ENCODE measurements around the gene TSPO2.

Gene TSPO2

DNA sequence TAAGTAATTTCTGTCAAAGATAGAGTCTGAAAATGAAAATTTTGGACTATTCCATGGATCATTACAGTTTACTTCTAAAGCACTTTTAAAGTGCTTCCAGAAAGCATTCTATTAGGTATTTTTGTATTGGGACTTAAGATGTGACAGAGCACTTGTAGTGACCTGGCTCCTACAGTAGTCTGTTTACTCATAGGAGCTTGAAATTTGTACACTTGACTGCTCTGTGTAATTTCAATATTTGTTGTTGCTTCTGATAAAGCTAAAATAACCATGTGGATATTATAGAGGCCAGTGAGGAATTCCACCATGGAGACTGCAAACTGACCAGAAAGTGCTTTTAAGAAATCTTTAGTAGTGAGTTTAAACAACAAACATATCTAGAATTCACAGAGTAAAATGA is 40.8 kb downstream of the TSPO2 start:
- Histone ChIP-seq H3K9ac (ENCODE audit: low read length) (no peak overlapping the region), H3K4me2 (ENCODE audit: low read length) (no peak overlapping the region), H2AFZ (ENCODE audit: low read length) (no peak overlapping the region), H3K27ac (ENCODE audit: low read depth, low read length, poor library complexity, severe bottlenecking) (no peak overlapping the region), H3K27me3 (ENCODE audit: insufficient read depth, low read length) (no peaks in the 10 kb centered on the region), H4K20me1 (ENCODE audit: insufficient read depth, low read length) (peaks cover 6% of the 10 kb centered on the region; the same call in 1 of the 2 replicates), H3F3A (ENCODE audit: insufficient read depth, low read length) (no peaks in the 10 kb centered on the region), H3K9me2 (ENCODE audit: low read depth, low read length) (no peaks in the 10 kb centered on the region), H3K36me3 (ENCODE audit: insufficient read depth, low read length) (peaks cover 98% of the 10 kb centered on the region), H3K4me1 (ENCODE audit: insufficient read depth, low read length, severe bottlenecking) (peaks cover 24% of the 10 kb centered on the region), H3K79me2 (ENCODE audit: insufficient read depth, low read length) (peaks cover 22% of the 10 kb centered on the region), H3K4me3 (ENCODE audit: low read depth, low read length, poor library complexity, severe bottlenecking) (no peak overlapping the region), H3K9me3 (ENCODE audit: low read length) (no peaks in the 10 kb centered on the region)
- no peak for TF ChIP-seq EZH2 (IDR thresholded peaks at IDR 0.05; ENCODE audit: borderline replicate concordance, low read length)
- TF ChIP-seq, protein P1, sequence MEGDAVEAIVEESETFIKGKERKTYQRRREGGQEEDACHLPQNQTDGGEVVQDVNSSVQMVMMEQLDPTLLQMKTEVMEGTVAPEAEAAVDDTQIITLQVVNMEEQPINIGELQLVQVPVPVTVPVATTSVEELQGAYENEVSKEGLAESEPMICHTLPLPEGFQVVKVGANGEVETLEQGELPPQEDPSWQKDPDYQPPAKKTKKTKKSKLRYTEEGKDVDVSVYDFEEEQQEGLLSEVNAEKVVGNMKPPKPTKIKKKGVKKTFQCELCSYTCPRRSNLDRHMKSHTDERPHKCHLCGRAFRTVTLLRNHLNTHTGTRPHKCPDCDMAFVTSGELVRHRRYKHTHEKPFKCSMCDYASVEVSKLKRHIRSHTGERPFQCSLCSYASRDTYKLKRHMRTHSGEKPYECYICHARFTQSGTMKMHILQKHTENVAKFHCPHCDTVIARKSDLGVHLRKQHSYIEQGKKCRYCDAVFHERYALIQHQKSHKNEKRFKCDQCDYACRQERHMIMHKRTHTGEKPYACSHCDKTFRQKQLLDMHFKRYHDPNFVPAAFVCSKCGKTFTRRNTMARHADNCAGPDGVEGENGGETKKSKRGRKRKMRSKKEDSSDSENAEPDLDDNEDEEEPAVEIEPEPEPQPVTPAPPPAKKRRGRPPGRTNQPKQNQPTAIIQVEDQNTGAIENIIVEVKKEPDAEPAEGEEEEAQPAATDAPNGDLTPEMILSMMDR (IDR thresholded peaks at IDR 0.05; ENCODE audit: low read length) = no peak

DNA sequence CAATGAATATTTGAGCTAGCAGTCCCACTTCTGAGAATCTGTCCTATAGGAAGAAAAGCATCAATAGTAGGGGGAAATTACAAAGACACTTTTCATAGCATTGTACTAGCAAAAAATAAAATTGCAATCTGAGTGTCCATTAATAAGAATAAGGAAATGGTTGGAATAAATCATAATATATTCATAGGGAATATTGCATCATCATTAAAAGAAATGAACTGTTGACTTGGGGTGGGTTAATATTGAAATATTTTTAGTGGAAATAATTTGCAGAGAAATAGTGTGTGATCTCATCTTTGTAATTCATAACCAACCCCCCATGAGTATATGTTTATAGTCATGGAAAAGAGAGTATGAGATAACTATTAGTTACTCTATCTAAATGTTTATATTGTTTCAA is 42.9 kb downstream of the TSPO2 start:
- peaks cover 6% of the 10 kb centered on the region; the same call in 1 of the 2 replicates for H4K20me1 ChIP-seq (ENCODE audit: insufficient read depth, low read length)
- no peak overlapping the region for H3K4me3 ChIP-seq (ENCODE audit: low read depth, low read length, poor library complexity, severe bottlenecking)
- H3F3A ChIP-seq (ENCODE audit: insufficient read depth, low read length) = no peaks in the 10 kb centered on the region
- no peak overlapping the region for H3K27ac ChIP-seq (ENCODE audit: low read depth, low read length, poor library complexity, severe bottlenecking)
- H3K9ac ChIP-seq (ENCODE audit: low read length) = no peak overlapping the region
- H3K79me2 ChIP-seq (ENCODE audit: insufficient read depth, low read length) = 0 out of 2 replicates have a peak, but pooled peaks cover 1% of the 10 kb centered on the region
- TF ChIP-seq, protein P1 (IDR thresholded peaks at IDR 0.05; ENCODE audit: low read length) = no peak
- TF ChIP-seq EZH2 (IDR thresholded peaks at IDR 0.05; ENCODE audit: borderline replicate concordance, low read length) = no peak
- no peaks in the 10 kb centered on the region for H3K9me2 ChIP-seq (ENCODE audit: low read depth, low read length)
- no peak overlapping the region for H2AFZ ChIP-seq (ENCODE audit: low read length)
- no peaks in the 10 kb centered on the region for H3K27me3 ChIP-seq (ENCODE audit: insufficient read depth, low read length)
- H3K4me2 ChIP-seq (ENCODE audit: low read length) = no peak overlapping the region
- peaks cover 3% of the 10 kb centered on the region for H3K4me1 ChIP-seq (ENCODE audit: insufficient read depth, low read length, severe bottlenecking)
- H3K36me3 ChIP-seq (ENCODE audit: insufficient read depth, low read length) = peaks cover 95% of the 10 kb centered on the region
- no peaks in the 10 kb centered on the region for H3K9me3 ChIP-seq (ENCODE audit: low read length)

DNA sequence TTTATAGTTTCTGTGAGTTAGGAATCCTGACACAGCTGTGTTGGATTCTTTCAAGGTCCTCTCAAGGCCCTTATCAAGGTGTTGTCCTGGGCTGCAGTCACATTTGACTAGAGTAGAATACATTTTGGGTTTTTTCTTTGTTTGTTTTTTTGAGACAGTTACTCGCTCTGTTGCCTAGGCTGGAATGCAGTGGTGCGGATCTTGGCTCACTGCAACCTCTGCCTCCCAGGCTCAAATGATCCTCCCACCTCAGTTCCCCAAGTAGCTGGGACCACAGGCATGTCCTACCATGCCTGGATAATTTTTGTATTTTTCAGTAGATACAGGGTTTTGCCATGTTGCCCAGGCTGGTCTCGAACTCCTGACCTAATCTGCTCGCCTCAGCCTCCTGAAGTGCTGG is 46.2 kb downstream of the TSPO2 start:
- no peak overlapping the region for H3K4me3 ChIP-seq (ENCODE audit: low read depth, low read length, poor library complexity, severe bottlenecking)
- H3K4me1 ChIP-seq (ENCODE audit: insufficient read depth, low read length, severe bottlenecking) = no peaks in the 10 kb centered on the region
- no peak overlapping the region for H2AFZ ChIP-seq (ENCODE audit: low read length)
- H3K9me3 ChIP-seq (ENCODE audit: low read length) = no peaks in the 10 kb centered on the region
- no peak overlapping the region for H3K9ac ChIP-seq (ENCODE audit: low read length)
- no peaks in the 10 kb centered on the region for H3K9me2 ChIP-seq (ENCODE audit: low read depth, low read length)
- no peak overlapping the region for H3K4me2 ChIP-seq (ENCODE audit: low read length)
- peaks cover 5% of the 10 kb centered on the region; the same call in 1 of the 2 replicates for H4K20me1 ChIP-seq (ENCODE audit: insufficient read depth, low read length)
- TF ChIP-seq, protein P1 (IDR thresholded peaks at IDR 0.05; ENCODE audit: low read length) = no peak
- no peak for TF ChIP-seq EZH2 (IDR thresholded peaks at IDR 0.05; ENCODE audit: borderline replicate concordance, low read length)
- H3K36me3 ChIP-seq (ENCODE audit: insufficient read depth, low read length) = peaks cover 93% of the 10 kb centered on the region
- no peaks in the 10 kb centered on the region for H3K27me3 ChIP-seq (ENCODE audit: insufficient read depth, low read length)
- H3K27ac ChIP-seq (ENCODE audit: low read depth, low read length, poor library complexity, severe bottlenecking) = no peak overlapping the region
- H3F3A ChIP-seq (ENCODE audit: insufficient read depth, low read length) = no peaks in the 10 kb centered on the region
- no peaks in the 10 kb centered on the region for H3K79me2 ChIP-seq (ENCODE audit: insufficient read depth, low read length)
